PC-9 (cell line): ENCODE results near the gene MIB1. TPM values are rescaled to one million over a fixed set of nuclear protein-coding genes. Genes with fewer than 3 reads are reported as not detected.

ENCODE experiments used
- BruUV-seq: library from RNA; stranded (reverse); fragments of 400-500 nt; replicated peaks from 2 replicates; lab custom pipeline; 2021; lab: Mats Ljungman, UMichigan
- CTCF ChIA-PET: fragments of 300-600 bp; sonication (Branson Sonifier 250); formaldehyde crosslinking; loops from one replicate; lab custom pipeline; 2022; ENCODE audit warnings: antibody characterized with exemption; lab: Charles Lee
- POLR2A ChIA-PET: fragments of 300-600 bp; sonication (Branson Sonifier 250); formaldehyde crosslinking; loops from one replicate; lab custom pipeline; 2022; ENCODE audit warnings: antibody characterized with exemption; ENCODE audit not compliant: unreplicated experiment; lab: Charles Lee
- DNase-seq, 2 experiments: peaks; one replicate each; pipeline versions ENCODE4 v3.0.0 to v3.0.0-alpha.2; 2015 to 2022; ENCODE audit warnings: mixed read lengths in 1 of 2
- H2AFZ ChIP-seq: fragments of 200-600 bp; sonication (generic); 2 replicates; pipeline ENCODE4 v1.8.1; 2017; ENCODE audit warnings: antibody characterized with exemption
- H3F3A ChIP-seq: fragments of 200-600 bp; sonication (generic); 2 replicates; pipeline ENCODE4 v1.8.1; 2017; ENCODE audit warnings: antibody characterized with exemption, mild to moderate bottlenecking, low read depth; ENCODE audit not compliant: insufficient read depth
- H3K27ac ChIP-seq: fragments of 200-600 bp; sonication (generic); 2 replicates; pipeline ENCODE4 v1.6.1; 2016; ENCODE audit warnings: mixed run types
- H3K27me3 ChIP-seq: fragments of 200-600 bp; sonication (generic); 2 replicates; pipeline ENCODE4 v1.6.1; 2016; ENCODE audit warnings: low read depth, mixed run types; ENCODE audit not compliant: insufficient read depth
- H3K36me3 ChIP-seq: fragments of 200-600 bp; sonication (generic); 2 replicates; pipeline ENCODE4 v1.6.1; 2016; ENCODE audit warnings: low read depth, mixed run types
- H3K4me1 ChIP-seq: fragments of 200-600 bp; sonication (generic); replicated peaks from 2 replicates; pipeline ENCODE4 v1.6.1; 2016; ENCODE audit warnings: mixed run types; ENCODE audit not compliant: insufficient read depth
- H3K4me2 ChIP-seq: fragments of 200-600 bp; sonication (generic); 2 replicates; pipeline ENCODE4 v1.6.1; 2017; ENCODE audit warnings: mixed run types
- H3K4me3 ChIP-seq: fragments of 200-600 bp; sonication (generic); 2 replicates; pipeline ENCODE4 v1.6.1; 2016; ENCODE audit warnings: mixed run types
- H3K79me2 ChIP-seq: fragments of 200-600 bp; sonication (generic); 2 replicates; pipeline ENCODE4 v1.6.1; 2017; ENCODE audit warnings: low read depth, mixed run types
- H3K9me2 ChIP-seq: fragments of 200-600 bp; sonication (generic); 2 replicates; pipeline ENCODE4 v1.8.1; 2017; ENCODE audit warnings: mild to moderate bottlenecking; ENCODE audit not compliant: insufficient read depth
- H3K9me3 ChIP-seq: fragments of 200-600 bp; sonication (generic); 2 replicates; pipeline ENCODE4 v1.8.1; 2016; ENCODE audit warnings: low read depth; ENCODE audit not compliant: insufficient read depth
- H4K20me1 ChIP-seq: fragments of 200-600 bp; sonication (generic); 2 replicates; pipeline ENCODE4 v1.8.1; 2017; ENCODE audit not compliant: insufficient read depth
- EZH2 ChIP-seq: fragments of 200-600 bp; sonication (generic); IDR thresholded peaks from 2 replicates; pipeline ENCODE4 v1.8.0; 2017; ENCODE audit warnings: antibody characterized with exemption, low read depth
- intact Hi-C: fragments of 100-400 bp; cut with micrococcal nuclease; formaldehyde crosslinking; loops from one replicate; pipeline ENCODE4 v1.10.0; 2022; ENCODE audit not compliant: unreplicated experiment
- total RNA-seq: library from RNA; stranded (reverse); gene quantifications from 2 replicates; pipeline ENCODE4 v1.2.3, GENCODE V29; 2021
- TF ChIP-seq, protein P1 (sequence below): fragments of 200-600 bp; sonication (generic); conservative IDR thresholded peaks from 2 replicates; pipeline ENCODE4 v1.6.1; 2017; ENCODE audit warnings: mixed run types, antibody characterized with exemption, mild to moderate bottlenecking, moderate library complexity

MIB1 gene
- total RNA-seq, 1 experiment from 2014 or later = 40.1 TPM

DNA sequence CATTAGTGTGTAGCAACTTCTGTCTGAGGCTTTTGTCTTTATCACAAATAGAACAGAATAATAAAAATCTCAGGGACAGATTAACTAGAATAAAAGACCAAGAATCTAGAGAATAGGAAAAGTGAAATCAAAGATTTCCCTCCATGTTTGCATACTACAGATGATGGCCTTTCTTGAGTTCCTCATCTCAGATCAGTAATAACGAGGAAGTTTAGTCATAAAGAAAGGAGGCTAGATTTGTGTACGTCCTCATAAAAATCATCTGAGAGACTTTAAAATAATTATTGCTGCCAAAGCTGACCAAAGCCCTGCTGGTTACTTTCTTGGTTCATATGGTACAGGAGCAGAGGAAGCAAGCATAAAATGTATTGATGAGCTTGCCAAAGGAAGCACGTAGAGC is 117.3 kb downstream of the MIB1 start:
- Histone ChIP-seq H3K27me3 (no peaks in the 10 kb centered on the region), H3K79me2 (no peaks in the 10 kb centered on the region), H4K20me1 (no peaks in the 10 kb centered on the region), H3K27ac (no peak overlapping the region), H3K4me1 (no peaks in the 10 kb centered on the region), H3K4me3 (no peak overlapping the region), H3F3A (no peaks in the 10 kb centered on the region), H3K4me2 (no peak overlapping the region), H3K36me3 (0 out of 2 replicates have a peak, but pooled peaks cover 3% of the 10 kb centered on the region), H2AFZ (no peak overlapping the region), H3K9me2 (no peaks in the 10 kb centered on the region), H3K9me3 (no peaks in the 10 kb centered on the region)
- no peak for DNase-seq
- no peak for TF ChIP-seq EZH2
- TF ChIP-seq, protein P1, sequence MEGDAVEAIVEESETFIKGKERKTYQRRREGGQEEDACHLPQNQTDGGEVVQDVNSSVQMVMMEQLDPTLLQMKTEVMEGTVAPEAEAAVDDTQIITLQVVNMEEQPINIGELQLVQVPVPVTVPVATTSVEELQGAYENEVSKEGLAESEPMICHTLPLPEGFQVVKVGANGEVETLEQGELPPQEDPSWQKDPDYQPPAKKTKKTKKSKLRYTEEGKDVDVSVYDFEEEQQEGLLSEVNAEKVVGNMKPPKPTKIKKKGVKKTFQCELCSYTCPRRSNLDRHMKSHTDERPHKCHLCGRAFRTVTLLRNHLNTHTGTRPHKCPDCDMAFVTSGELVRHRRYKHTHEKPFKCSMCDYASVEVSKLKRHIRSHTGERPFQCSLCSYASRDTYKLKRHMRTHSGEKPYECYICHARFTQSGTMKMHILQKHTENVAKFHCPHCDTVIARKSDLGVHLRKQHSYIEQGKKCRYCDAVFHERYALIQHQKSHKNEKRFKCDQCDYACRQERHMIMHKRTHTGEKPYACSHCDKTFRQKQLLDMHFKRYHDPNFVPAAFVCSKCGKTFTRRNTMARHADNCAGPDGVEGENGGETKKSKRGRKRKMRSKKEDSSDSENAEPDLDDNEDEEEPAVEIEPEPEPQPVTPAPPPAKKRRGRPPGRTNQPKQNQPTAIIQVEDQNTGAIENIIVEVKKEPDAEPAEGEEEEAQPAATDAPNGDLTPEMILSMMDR = no peak
- CTCF ChIA-PET = no interaction called here
- intact Hi-C loops = no loop called here
- POLR2A ChIA-PET = no interaction called here
- no TSS peak for BruUV-seq

DNA sequence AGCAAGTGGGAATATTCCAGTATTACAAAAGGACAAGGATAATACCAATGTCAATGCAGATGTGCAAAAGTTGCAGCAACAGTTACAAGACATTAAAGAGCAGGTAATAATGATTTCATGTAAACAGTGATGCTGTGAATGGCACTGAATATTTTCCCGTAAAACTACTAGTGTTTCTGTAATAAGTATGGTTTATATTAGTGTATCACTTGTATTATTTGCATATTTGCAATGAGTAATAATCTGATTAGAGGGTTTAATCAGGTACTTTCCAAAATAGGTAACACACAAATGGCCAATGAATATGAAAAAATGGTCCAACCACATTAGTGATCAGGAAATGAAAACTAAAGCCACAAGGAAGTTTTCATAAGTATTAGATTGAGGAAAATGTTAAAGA is 118.0 kb downstream of the MIB1 start:
- no peaks in the 10 kb centered on the region for H3K4me1 ChIP-seq
- H3K9me2 ChIP-seq = no peaks in the 10 kb centered on the region
- H3K79me2 ChIP-seq = no peaks in the 10 kb centered on the region
- DNase-seq = no peak
- H2AFZ ChIP-seq = no peak overlapping the region
- no TSS peak for BruUV-seq
- no peak overlapping the region for H3K27ac ChIP-seq
- H4K20me1 ChIP-seq = no peaks in the 10 kb centered on the region
- H3K9me3 ChIP-seq = no peaks in the 10 kb centered on the region
- H3F3A ChIP-seq = no peaks in the 10 kb centered on the region
- TF ChIP-seq, protein P1 = no peak
- no peak for TF ChIP-seq EZH2
- no peaks in the 10 kb centered on the region for H3K27me3 ChIP-seq
- POLR2A ChIA-PET = no interaction called here
- no peak overlapping the region for H3K4me2 ChIP-seq
- no peak overlapping the region for H3K4me3 ChIP-seq
- H3K36me3 ChIP-seq = 0 out of 2 replicates have a peak, but pooled peaks cover 3% of the 10 kb centered on the region
- intact Hi-C loops = no loop called here
- CTCF ChIA-PET = no interaction called here

DNA sequence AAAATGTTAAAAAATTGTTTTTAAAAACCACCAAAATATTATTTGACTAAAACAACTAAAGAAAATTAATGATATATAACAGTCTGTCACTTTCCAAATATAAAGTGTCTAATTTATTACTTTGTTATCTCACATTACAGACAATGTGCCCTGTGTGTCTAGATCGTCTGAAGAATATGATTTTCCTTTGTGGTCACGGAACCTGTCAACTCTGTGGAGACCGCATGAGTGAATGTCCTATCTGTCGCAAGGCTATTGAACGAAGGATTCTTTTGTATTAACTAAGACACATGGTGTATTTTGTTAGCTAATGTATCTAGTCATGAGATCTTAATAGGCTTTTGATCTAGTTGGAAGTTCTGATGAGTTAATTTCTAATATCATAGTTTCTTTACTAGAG is 123.8 kb downstream of the MIB1 start:
- no peaks in the 10 kb centered on the region for H3F3A ChIP-seq
- no peaks in the 10 kb centered on the region for H3K27me3 ChIP-seq
- no peaks in the 10 kb centered on the region for H3K9me2 ChIP-seq
- no peak overlapping the region for H3K27ac ChIP-seq
- no peak overlapping the region for H3K4me3 ChIP-seq
- H4K20me1 ChIP-seq = no peaks in the 10 kb centered on the region
- no peak for DNase-seq
- no peak overlapping the region for H3K4me2 ChIP-seq
- intact Hi-C loops = no loop called here
- H3K4me1 ChIP-seq = no peaks in the 10 kb centered on the region
- no peaks in the 10 kb centered on the region for H3K9me3 ChIP-seq
- no peak for TF ChIP-seq EZH2
- TF ChIP-seq, protein P1 = no peak
- BruUV-seq = no TSS peak
- H3K36me3 ChIP-seq = 0 out of 2 replicates have a peak, but pooled peaks cover 9% of the 10 kb centered on the region
- H3K79me2 ChIP-seq = no peaks in the 10 kb centered on the region
- H2AFZ ChIP-seq = no peak overlapping the region
- ChIA-PET CTCF (no interaction called here), POLR2A (no interaction called here)
